ACC112 (cell line): ENCODE data around the gene ZC3H10.
A peak's percentile ranks its signal among the peaks of the same experiment; 100 is the strongest.

ENCODE experiments used
- H2AFZ ChIP-seq: fragments of 200-600 bp; sonication (generic); one replicate; pipeline ENCODE4 v1.6.0; 2017; ENCODE audit warnings: antibody characterized with exemption, low read length; ENCODE audit not compliant: unreplicated experiment
- H3K27ac ChIP-seq: fragments of 200-600 bp; sonication (generic); 2 replicates; pipeline ENCODE4 v1.5.1; 2014; ENCODE audit warnings: low read depth, mild to moderate bottlenecking, antibody characterized with exemption, low read length, moderate library complexity
- H3K27me3 ChIP-seq: fragments of 200-600 bp; sonication (generic); 2 replicates; pipeline ENCODE4 v1.6.1; 2014; ENCODE audit warnings: mild to moderate bottlenecking, antibody characterized with exemption, low read length, moderate library complexity, mixed read lengths; ENCODE audit not compliant: insufficient read depth
- H3K36me3 ChIP-seq: fragments of 200-600 bp; sonication (generic); 2 replicates; pipeline ENCODE4 v1.6.1; 2016; ENCODE audit warnings: mild to moderate bottlenecking, antibody characterized with exemption, low read length, moderate library complexity, mixed read lengths; ENCODE audit not compliant: insufficient read depth
- H3K4me1 ChIP-seq: fragments of 200-600 bp; sonication (generic); one replicate; pipeline ENCODE4 v1.6.1; 2016; ENCODE audit warnings: low read length, mixed read lengths; ENCODE audit not compliant: insufficient read depth, unreplicated experiment, control insufficient read depth
- H3K4me3 ChIP-seq: fragments of 200-600 bp; sonication (generic); 2 replicates; pipeline ENCODE4 v1.5.1; 2014; ENCODE audit warnings: mild to moderate bottlenecking, low read depth, low read length
- H3K79me2 ChIP-seq: fragments of 200-600 bp; sonication (generic); one replicate; pipeline ENCODE4 v1.6.0; 2016; ENCODE audit warnings: low read length; ENCODE audit not compliant: control insufficient read depth, unreplicated experiment, insufficient read depth

ZC3H10 gene

DNA sequence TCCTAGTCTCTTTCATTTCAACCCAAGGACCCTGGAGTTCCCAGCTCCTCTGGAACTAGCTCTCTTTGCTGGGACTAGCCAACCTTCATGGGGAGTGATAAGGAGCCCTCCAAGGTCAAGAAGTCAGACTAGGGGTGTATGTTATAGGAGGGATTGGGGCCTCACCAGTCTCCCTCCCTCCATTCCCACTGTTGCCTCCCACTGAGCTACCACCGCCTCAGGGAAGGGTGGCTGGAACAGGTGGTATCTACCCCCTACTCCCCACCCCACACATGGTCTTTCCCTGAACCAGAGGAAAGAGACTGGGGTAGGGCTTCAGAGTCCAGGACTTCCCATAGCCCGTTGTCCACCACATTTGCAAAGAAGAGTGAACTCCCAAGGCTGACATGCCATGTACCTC lies 35.7 kb upstream of the ZC3H10 start:
- H3K36me3 ChIP-seq, result no peaks in the 10 kb centered on the region
- no peak overlapping the region for H3K27ac ChIP-seq
- no peak overlapping the region for H2AFZ ChIP-seq
- H3K4me3 ChIP-seq, result no peak overlapping the region
- H3K4me1 ChIP-seq, result no peaks in the 10 kb centered on the region
- peaks cover 33% of the 10 kb centered on the region for H3K27me3 ChIP-seq
- H3K79me2 ChIP-seq, result no peaks in the 10 kb centered on the region

DNA sequence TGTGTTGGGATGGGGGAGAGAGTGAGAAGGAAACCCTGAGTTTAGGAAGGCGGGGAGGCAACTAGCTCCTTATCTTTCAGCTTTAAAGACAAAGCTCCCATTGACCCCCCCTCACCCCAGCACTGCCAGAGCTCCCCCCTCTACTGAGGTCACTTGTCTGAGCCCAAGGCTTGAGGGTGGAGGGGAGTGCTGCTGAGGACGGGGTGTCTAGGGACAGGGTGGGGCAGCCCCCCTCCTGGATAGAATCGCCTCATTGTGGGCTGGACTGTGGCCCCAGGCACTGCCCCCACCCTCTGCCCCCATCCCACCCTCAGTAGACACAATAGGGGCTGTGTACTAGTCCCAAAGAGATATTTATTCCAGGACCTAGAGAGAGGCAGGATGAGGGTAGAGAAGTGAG lies 35.1 kb upstream of the ZC3H10 start:
- Histone ChIP-seq H3K27ac (no peak overlapping the region), H3K79me2 (no peaks in the 10 kb centered on the region), H3K4me3 (no peak overlapping the region), H3K27me3 (peaks cover 33% of the 10 kb centered on the region), H3K36me3 (no peaks in the 10 kb centered on the region), H2AFZ (no peak overlapping the region), H3K4me1 (no peaks in the 10 kb centered on the region)

DNA sequence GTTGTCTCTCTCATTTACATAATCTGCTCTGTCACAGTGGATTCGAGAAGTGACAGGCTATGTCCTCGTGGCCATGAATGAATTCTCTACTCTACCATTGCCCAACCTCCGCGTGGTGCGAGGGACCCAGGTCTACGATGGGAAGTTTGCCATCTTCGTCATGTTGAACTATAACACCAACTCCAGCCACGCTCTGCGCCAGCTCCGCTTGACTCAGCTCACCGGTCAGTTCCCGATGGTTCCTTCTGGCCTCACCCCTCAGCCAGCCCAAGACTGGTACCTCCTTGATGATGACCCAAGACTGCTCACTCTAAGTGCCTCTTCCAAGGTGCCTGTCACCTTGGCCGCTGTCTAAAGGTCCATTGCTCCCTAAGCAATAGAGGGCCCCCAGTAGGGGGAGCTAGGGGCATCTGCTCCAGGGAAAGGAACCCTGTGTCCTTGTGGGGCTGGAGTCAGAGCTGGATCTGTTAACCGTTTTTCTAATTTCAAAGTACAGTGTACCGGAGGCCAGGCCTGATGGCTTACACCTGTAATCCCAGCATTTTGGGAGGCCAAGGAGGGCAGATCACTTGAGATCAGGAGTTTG lies 33.0 kb upstream of the ZC3H10 start:
- Histone ChIP-seq H3K27me3 (peaks cover 33% of the 10 kb centered on the region), H3K79me2 (no peaks in the 10 kb centered on the region), H3K4me3 (no peak overlapping the region), H3K36me3 (no peaks in the 10 kb centered on the region), H3K27ac (no peak overlapping the region), H2AFZ (no peak overlapping the region), H3K4me1 (no peaks in the 10 kb centered on the region)

DNA sequence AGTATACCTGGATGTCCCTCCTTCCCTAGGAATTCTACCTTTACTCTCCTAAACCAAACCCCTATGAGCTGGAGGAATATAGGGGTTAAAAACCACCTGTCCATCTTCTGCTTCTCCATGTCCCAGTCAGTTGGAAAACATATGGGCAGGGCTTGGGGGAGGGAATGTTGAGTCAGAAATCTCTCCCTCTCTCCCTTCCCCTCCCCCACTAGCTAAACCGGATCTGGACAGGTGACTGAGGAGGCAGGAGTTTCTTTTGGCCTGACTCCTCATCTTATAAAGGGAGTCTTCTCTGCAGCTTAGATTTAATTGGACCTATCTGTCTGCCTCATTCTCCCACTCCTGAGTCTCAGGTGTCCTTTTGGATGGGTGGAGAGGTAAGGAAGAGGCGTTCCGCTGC lies 32.0 kb upstream of the ZC3H10 start:
- Histone ChIP-seq H2AFZ (no peak overlapping the region), H3K4me1 (no peaks in the 10 kb centered on the region), H3K79me2 (no peaks in the 10 kb centered on the region), H3K36me3 (no peaks in the 10 kb centered on the region), H3K27me3 (peaks cover 24% of the 10 kb centered on the region), H3K27ac (no peak overlapping the region), H3K4me3 (no peak overlapping the region)

DNA sequence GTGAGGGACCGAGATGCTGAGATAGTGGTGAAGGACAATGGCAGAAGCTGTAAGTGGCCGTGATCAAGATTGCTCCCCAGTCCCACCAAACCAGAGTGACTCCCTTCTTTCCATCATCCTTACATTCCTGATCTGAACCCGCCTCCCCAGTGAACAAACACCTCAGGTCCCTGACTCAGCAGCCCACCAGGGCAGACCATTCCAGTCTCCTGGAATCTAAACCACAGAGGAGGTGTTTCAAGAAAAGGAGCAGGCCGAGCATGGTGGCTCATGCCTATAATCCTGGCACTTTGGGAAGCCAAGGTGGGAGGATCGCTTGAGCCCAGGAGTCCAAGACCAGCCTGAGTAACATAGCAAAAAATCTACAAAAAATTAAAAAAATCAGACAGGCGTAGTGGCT lies 31.5 kb upstream of the ZC3H10 start:
- Histone ChIP-seq H3K36me3 (no peaks in the 10 kb centered on the region), H3K4me3 (no peak overlapping the region)

DNA sequence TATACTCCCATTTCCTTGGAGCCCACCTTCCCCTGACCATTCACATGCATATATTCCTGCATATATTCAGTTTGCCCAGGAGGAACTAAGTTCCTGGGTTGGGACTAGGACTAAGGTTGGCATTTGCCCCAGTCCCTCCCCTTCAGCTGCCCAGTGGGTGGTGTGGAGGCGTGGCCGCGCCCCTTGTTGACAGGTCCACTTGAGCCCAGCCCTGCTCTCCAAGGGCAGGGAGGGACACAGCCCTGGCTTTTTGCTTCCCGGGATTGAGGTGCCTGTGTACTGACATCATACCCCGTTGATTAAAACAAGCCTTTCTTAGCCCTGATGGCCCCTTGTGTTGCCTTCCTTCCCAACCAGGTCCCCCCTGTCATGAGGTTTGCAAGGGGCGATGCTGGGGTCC lies 30.8 kb upstream of the ZC3H10 start:
- H3K36me3 ChIP-seq, result no peaks in the 10 kb centered on the region

More for the DNA sequence above, 31.5 kb upstream of the ZC3H10 start:
- no peaks in the 10 kb centered on the region for H3K4me1 ChIP-seq
- no peaks in the 10 kb centered on the region for H3K79me2 ChIP-seq
- no peak overlapping the region for H3K27ac ChIP-seq
- H2AFZ ChIP-seq, result no peak overlapping the region
- peaks cover 20% of the 10 kb centered on the region for H3K27me3 ChIP-seq

DNA sequence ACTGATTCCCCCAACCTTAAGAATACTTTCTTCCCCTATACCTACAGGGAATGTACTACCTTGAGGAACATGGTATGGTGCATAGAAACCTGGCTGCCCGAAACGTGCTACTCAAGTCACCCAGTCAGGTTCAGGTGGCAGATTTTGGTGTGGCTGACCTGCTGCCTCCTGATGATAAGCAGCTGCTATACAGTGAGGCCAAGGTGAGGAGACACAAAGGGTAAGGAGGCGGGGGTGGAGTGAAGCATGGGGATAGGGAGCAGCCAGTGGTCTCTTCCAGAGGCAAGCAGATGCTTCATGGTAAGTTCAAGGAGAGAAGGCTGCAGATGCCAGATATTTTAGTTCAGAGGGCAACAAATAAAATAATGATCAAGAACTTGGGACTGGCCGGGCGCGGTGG lies 20.3 kb upstream of the ZC3H10 start:
- H3K4me1 ChIP-seq, result peaks cover under 1% of the 10 kb centered on the region
- no peak overlapping the region for H3K4me3 ChIP-seq
- no peaks in the 10 kb centered on the region for H3K79me2 ChIP-seq
- H3K27me3 ChIP-seq, result peaks cover 29% of the 10 kb centered on the region
- no peak overlapping the region for H2AFZ ChIP-seq
- no peaks in the 10 kb centered on the region for H3K36me3 ChIP-seq
- H3K27ac ChIP-seq, result no peak overlapping the region

More for the DNA sequence above, 30.8 kb upstream of the ZC3H10 start:
- no peak overlapping the region for H3K27ac ChIP-seq
- no peaks in the 10 kb centered on the region for H3K79me2 ChIP-seq
- no peak overlapping the region for H2AFZ ChIP-seq
- peaks cover 18% of the 10 kb centered on the region for H3K27me3 ChIP-seq
- H3K4me3 ChIP-seq, result no peak overlapping the region
- H3K4me1 ChIP-seq, result no peaks in the 10 kb centered on the region

DNA sequence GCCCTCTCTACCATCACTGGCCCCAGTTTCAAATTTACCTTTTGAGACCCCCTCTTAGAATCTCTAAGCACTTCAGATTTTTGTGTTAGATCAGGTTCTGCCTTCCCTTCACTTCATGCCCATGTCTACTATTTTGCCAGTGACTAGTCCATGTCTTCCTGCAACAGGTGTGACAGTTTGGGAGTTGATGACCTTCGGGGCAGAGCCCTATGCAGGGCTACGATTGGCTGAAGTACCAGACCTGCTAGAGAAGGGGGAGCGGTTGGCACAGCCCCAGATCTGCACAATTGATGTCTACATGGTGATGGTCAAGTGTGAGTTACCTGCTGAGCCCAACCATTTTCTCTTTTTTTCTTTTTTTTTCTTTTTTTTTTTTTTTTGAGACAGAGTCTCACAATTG lies 19.5 kb upstream of the ZC3H10 start:
- no peaks in the 10 kb centered on the region for H3K79me2 ChIP-seq
- H3K4me1 ChIP-seq, result peaks cover 8% of the 10 kb centered on the region
- H3K4me3 ChIP-seq, result no peak overlapping the region
- H3K36me3 ChIP-seq, result no peaks in the 10 kb centered on the region
- no peak overlapping the region for H3K27ac ChIP-seq
- H2AFZ ChIP-seq, result no peak overlapping the region
- H3K27me3 ChIP-seq, result peaks cover 21% of the 10 kb centered on the region

DNA sequence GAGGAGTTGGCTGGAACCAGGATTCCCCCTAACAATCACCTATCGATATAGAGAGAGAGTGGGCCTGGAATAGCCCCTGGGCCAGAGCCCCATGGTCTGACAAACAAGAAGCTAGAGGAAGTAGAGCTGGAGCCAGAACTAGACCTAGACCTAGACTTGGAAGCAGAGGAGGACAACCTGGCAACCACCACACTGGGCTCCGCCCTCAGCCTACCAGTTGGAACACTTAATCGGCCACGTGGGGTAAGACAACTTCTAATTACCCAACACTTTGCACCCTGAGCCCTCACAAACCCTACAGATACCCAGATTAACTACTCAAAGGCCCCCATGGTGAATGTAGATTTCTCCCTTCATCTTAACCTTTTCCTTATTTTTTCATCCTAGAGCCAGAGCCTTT lies 18.3 kb upstream of the ZC3H10 start:
- peaks cover 8% of the 10 kb centered on the region for H3K4me1 ChIP-seq
- H3K27me3 ChIP-seq, result peaks cover 19% of the 10 kb centered on the region
- H3K27ac ChIP-seq, result no peak overlapping the region
- H3K4me3 ChIP-seq, result no peak overlapping the region
- peaks cover 5% of the 10 kb centered on the region for H3K79me2 ChIP-seq
- H3K36me3 ChIP-seq, result no peaks in the 10 kb centered on the region
- no peak overlapping the region for H2AFZ ChIP-seq

DNA sequence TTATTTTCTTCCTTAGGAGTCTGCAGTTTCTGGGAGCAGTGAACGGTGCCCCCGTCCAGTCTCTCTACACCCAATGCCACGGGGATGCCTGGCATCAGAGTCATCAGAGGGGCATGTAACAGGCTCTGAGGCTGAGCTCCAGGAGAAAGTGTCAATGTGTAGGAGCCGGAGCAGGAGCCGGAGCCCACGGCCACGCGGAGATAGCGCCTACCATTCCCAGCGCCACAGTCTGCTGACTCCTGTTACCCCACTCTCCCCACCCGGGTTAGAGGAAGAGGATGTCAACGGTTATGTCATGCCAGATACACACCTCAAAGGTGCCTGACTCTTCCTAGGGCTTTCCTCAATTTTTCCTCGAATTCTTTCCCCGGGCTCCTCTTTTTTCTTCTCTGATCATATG lies 17.0 kb upstream of the ZC3H10 start:
- Histone ChIP-seq H3K4me1 (peaks cover 12% of the 10 kb centered on the region), H3K27ac (no peak overlapping the region), H3K4me3 (no peak overlapping the region), H3K79me2 (peaks cover 17% of the 10 kb centered on the region), H3K27me3 (peaks cover 7% of the 10 kb centered on the region), H3K36me3 (no peaks in the 10 kb centered on the region), H2AFZ (no peak overlapping the region)

DNA sequence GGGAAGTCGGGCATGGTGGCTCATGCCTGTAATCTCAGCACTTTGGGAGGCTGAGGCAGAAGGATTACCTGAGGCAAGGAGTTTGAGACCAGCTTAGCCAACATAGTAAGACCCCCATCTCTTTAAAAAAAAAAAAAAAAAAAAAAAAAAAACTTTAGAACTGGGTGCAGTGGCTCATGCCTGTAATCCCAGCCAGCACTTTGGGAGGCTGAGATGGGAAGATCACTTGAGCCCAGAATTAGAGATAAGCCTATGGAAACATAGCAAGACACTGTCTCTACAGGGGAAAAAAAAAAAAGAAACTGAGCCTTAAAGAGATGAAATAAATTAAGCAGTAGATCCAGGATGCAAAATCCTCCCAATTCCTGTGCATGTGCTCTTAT lies 15.4 kb upstream of the ZC3H10 start:
- H3K27me3 ChIP-seq, result no peaks in the 10 kb centered on the region; the same call in 1 of the 2 replicates

More for the DNA sequence above, 15.4 kb upstream of the ZC3H10 start:
- H3K79me2 ChIP-seq, result peaks cover 34% of the 10 kb centered on the region
- H3K27ac ChIP-seq, result no peak overlapping the region
- H3K4me1 ChIP-seq, result peaks cover 18% of the 10 kb centered on the region
- peaks cover 11% of the 10 kb centered on the region; the same call in 1 of the 2 replicates for H3K36me3 ChIP-seq
- H2AFZ ChIP-seq, result no peak overlapping the region
- peak overlapping the region; percentile 87; the same call in 1 of the 2 replicates for H3K4me3 ChIP-seq
